GM21619 (cell line): ENCODE results near the gene NAA20.
"Not testable (repeated sequence)": the region's sequence is repeated elsewhere in the genome, so short reads cannot be mapped to it uniquely, and the experiment has no call there.

Experiments
- ATAC-seq: cut with Tn5 transposase; IDR thresholded peaks from one replicate; pipeline ENCODE4 v1.9.1; 2021; ENCODE audit not compliant: unreplicated experiment

Gene NAA20

GRCh38 chr20:19991308-19991707 lies 25.9 kb upstream of the NAA20 start:
- no peak for ATAC-seq

DNA sequence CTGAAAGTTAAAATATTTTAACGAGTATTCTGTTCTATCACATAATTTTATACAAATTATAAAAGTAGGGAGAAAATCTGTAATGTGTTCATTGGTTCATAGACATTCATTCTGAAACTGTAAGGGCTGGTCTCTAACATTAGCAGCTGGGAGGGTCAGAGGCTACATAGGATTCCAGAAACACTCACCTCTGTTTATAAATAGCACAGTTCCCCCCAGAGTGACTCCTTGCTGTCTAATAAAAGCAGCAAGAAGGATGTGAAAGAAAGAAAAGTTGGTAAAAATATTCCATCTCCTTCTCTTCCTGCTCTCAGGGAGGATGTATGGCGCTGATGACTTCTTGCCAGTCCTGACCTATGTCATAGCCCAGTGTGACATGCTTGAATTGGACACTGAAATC lies 25.3 kb upstream of the NAA20 start:
- no peak for ATAC-seq

- no peak for ATAC-seq
These were observed 23.9 kb upstream of the NAA20 start for GRCh38 chr20:19992996-19993908.

GRCh38 chr20:19993958-19994669 lies 23.0 kb upstream of the NAA20 start:
- no peak for ATAC-seq

GRCh38 chr20:19995220-19995863 lies 21.8 kb upstream of the NAA20 start:
- ATAC-seq: no peak

- no peak for ATAC-seq
These were observed 20.9 kb upstream of the NAA20 start for GRCh38 chr20:19996222-19996621.

GRCh38 chr20:19996917-19997316 lies 20.2 kb upstream of the NAA20 start:
- no peak for ATAC-seq

GRCh38 chr20:19998990-19999705 lies 18.0 kb upstream of the NAA20 start:
- no peak for ATAC-seq

- ATAC-seq: no peak
These were observed 16.8 kb upstream of the NAA20 start for GRCh38 chr20:20000211-20000968.

DNA sequence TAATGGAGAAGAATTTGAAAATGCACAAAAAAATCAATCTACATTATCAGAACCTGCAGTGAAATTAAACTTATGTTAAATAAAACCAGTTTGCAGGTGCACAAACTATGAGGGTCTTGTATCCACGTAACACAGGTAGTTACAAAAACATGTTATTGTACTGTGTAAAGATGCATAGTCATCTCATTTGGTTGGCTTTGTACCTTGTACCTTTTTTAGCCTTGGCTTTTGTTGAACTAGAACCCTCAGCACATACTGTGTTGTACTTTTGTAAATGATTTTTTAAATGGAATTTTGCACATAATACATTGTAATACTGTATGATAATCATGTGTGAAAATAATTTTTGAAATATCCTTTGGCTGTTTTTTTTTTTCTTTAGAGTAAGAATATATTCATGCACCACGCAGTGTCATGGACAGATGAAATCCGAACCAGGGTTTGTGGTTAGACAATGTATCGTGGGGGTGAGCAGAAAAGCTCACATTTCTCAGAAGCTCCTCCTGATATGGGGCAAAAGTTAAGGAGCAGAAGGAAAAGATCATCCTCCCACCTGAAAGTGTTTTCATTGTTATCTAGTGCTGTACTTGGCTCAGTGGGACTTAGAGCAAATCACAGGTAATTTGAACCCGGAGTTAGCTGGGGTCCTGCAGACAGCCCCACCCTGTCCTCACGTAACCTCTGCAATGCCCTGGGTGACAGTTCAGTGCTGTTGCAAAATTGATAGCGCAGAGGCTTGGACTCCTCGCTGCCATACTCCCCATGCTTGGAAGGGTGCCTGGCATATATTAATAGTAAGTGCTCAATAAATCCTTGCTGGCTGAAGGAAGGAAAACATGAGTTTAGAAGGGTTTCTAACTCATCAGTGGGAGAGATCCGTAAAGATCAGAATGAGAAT lies 14.8 kb upstream of the NAA20 start:
- no peak for ATAC-seq

DNA sequence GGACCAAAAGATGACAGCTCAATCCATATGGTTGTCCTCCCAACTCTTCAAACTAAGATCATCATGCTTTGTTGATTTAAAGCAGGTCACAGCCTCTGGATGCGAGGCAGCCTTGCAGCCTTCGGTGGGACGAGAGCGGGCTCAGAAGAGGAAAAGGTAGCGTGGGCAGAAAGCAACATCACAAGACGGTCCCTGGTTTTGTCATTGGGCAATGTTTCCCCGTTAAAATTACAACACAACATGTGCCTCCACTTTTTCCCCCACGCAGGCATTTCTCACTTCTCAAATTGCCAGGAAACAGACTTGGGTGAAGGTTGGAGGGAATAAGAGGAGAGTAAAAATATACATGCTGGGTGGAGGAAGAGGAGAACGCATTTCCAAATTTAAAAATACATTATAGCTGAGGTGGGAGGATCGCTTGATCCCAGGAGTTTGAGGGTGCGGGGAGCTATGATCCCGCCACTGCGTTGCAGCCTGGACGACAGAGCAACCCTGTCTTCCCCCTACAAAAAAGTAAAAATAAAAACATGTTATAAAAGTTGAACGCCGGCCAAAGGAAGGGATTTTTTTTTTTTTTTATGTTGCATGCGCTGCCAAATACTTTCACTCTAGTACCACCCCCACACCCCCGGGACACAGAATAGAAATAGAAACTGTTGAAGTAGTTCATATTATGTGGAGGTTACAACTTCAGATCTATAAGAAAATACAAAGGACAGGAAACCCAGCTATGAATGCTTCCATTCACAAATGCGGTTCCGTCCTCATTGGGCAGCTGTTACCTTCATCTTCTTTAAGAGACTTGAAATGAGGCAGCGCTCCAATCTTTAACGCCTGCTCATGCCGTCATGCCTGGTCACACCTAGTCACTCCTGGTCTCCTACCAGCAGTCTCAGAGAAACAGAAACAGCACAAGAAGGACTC lies 13.9 kb upstream of the NAA20 start:
- peak; percentile 56 for ATAC-seq

GRCh38 chr20:20003955-20004322 lies 13.2 kb upstream of the NAA20 start:
- not testable (repeated sequence) for ATAC-seq

DNA sequence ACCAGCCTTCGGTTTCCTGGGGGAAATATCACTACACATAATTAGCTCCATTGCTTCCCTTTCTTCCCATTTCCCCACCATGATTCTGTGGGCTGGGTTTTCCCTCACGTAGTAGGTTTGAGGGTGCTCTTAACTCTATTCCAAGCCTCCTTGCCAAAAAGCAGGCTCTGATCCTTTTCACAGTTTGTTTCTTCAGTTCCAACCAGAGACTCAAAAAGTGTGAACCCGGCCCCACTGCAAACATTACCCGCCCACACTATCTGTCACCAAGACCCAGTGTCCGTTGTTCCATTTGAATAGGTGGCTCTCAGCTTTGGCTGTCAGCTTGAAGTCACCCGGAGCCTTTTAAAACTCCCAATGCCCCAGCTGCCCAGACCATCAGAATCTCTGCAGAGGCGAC lies 11.8 kb upstream of the NAA20 start:
- ATAC-seq: no peak

GRCh38 chr20:20009784-20010253 lies 7.3 kb upstream of the NAA20 start:
- ATAC-seq: no peak

GRCh38 chr20:20010639-20011500 lies 6.3 kb upstream of the NAA20 start:
- ATAC-seq: no peak

DNA sequence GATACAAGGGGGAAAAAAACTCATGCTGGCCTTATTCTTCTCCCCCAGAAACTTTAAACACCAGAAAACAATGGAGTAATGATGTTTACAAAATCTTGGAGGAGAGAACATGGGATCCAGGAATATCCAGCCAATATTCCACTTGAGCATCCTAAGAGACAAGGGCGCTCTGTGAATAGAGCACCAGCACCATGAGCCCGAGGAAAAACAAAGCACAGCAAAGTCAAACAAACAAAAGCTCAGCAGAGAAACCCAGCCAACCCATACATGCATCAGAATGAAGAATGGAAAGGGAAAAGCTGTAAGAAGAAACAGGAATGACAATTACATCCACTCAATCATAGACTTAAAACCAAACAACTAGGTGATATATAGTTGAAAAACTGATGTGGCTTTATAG lies 4.6 kb upstream of the NAA20 start:
- ATAC-seq: no peak

- ATAC-seq: no peak
These were observed 2.5 kb upstream of the NAA20 start for GRCh38 chr20:20014659-20015058.
